K562 (cell line): ENCODE results near the gene CUL2. TPM values are rescaled to one million over a fixed set of nuclear protein-coding genes. Genes with fewer than 3 reads are reported as not detected.

ENCODE experiments used
- AFF1 ChIP-seq, 2 experiments: fragments of 450-650 bp; IDR thresholded peaks; 2 replicates each; pipeline ENCODE4 v1.6.1; 2018; ENCODE audit warnings: mild to moderate bottlenecking in 2 of 2, low read depth in 1 of 2; ENCODE audit not compliant: partially characterized antibody in 2 of 2
- ATF4 ChIP-seq: fragments of 450-650 bp; formaldehyde crosslinking; IDR thresholded peaks from 2 replicates; pipeline ENCODE4 v1.4.0; 2022; ENCODE audit warnings: mild to moderate bottlenecking, moderate library complexity
- ATF6 ChIP-seq: sonication (generic); formaldehyde crosslinking; IDR thresholded peaks from 2 replicates; pipeline ENCODE4 v1.4.0; 2020; ENCODE audit warnings: mild to moderate bottlenecking, missing genetic modification reagents
- C11orf30 ChIP-seq: fragments of 450-650 bp; IDR thresholded peaks from 2 replicates; pipeline ENCODE4 v1.6.1; 2016; ENCODE audit warnings: low read depth, mild to moderate bottlenecking
- CTCF ChIP-seq, 3 experiments: IDR thresholded peaks in 2 of 3; conservative IDR thresholded peaks in 1 of 3; 2 replicates each; pipeline ENCODE4 v1.5.1; 2011 to 2012; ENCODE audit warnings: low read length in 3 of 3, mild to moderate bottlenecking in 3 of 3, control low read depth in 2 of 3, improper control_type of control experiment in 1 of 3, inconsistent platforms in 1 of 3, low read depth in 1 of 3, mixed read lengths in 1 of 3, moderate library complexity in 1 of 3; ENCODE audit not compliant: insufficient read depth in 2 of 3
- ELF1 ChIP-seq: fragments of 200-800 bp; sonication (Bioruptor generic); IDR thresholded peaks from 2 replicates; pipeline ENCODE4 v1.6.1; 2016; ENCODE audit warnings: missing genetic modification characterization, missing compliant biosample characterization
- ESRRA ChIP-seq: fragments of 450-650 bp; IDR thresholded peaks from 2 replicates; pipeline ENCODE4 v1.6.1; 2014; ENCODE audit warnings: low read depth, mild to moderate bottlenecking, moderate library complexity, borderline replicate concordance
- GABPB1 ChIP-seq: sonication (generic); formaldehyde crosslinking; IDR thresholded peaks from 2 replicates; pipeline ENCODE4 v1.8.0; 2022; ENCODE audit warnings: mild to moderate bottlenecking, missing genetic modification reagents
- HLTF ChIP-seq: fragments of 450-650 bp; IDR thresholded peaks from 2 replicates; pipeline ENCODE4 v1.6.1; 2016
- KDM2B ChIP-seq: fragments of 250-450 bp; sonication (Bioruptor Pico); IDR thresholded peaks from 2 replicates; pipeline ENCODE4 v1.8.0; 2021; ENCODE audit warnings: mild to moderate bottlenecking, moderate library complexity
- KDM4B ChIP-seq, 2 experiments: fragments of 450-650 bp in 1 of 2; sonication (generic) in 1 of 2; IDR thresholded peaks; 2 replicates each; pipeline ENCODE4 v1.6.1; 2016 to 2017; ENCODE audit warnings: borderline replicate concordance in 2 of 2, antibody characterized with exemption in 1 of 2, low read depth in 1 of 2, mild to moderate bottlenecking in 1 of 2
- MEF2D ChIP-seq: conservative IDR thresholded peaks from 2 replicates; pipeline ENCODE4 v1.6.1; 2016; ENCODE audit warnings: low read depth, missing genetic modification characterization, missing compliant biosample characterization
- PML ChIP-seq: IDR thresholded peaks from 2 replicates; pipeline ENCODE4 v1.6.1; 2012; ENCODE audit warnings: low read length, inconsistent platforms
- RCOR1 ChIP-seq, 2 experiments: IDR thresholded peaks; 2 replicates each; pipeline ENCODE4 v1.6.1; 2012; ENCODE audit warnings: low read depth in 2 of 2, low read length in 2 of 2, borderline replicate concordance in 1 of 2, improper control_type of control experiment in 1 of 2
- TAF9B ChIP-seq: fragments of 450-650 bp; IDR thresholded peaks from 2 replicates; pipeline ENCODE4 v1.6.1; 2018; ENCODE audit warnings: mild to moderate bottlenecking; ENCODE audit not compliant: partially characterized antibody
- ZEB2 ChIP-seq: fragments of 450-650 bp; IDR thresholded peaks from 2 replicates; pipeline ENCODE4 v1.6.1; 2016
- ZNF24 ChIP-seq: fragments of 450-650 bp; IDR thresholded peaks from 2 replicates; pipeline ENCODE4 v1.6.1; 2016
- ZNF280B ChIP-seq: fragments of 250-450 bp; sonication (Bioruptor Pico); IDR thresholded peaks from 2 replicates; pipeline ENCODE4 v1.5.1; 2021; ENCODE audit warnings: mild to moderate bottlenecking
- ZNF77 ChIP-seq: fragments of 250-450 bp; sonication (Bioruptor Pico); IDR thresholded peaks from 2 replicates; pipeline ENCODE4 v1.5.0; 2020
- polyA plus RNA-seq, 8 experiments: library from polyadenylated mRNA; depleted of rRNA in 4 of 8; stranded (reverse) in 5 of 8; unstranded in 3 of 8; fragments of >200 nt; fragmentation: Nextera tagmentation in 2 of 8; fragmentation: Illumina TruSeq in 1 of 8; extraction: Ambion mirVana in 2 of 8; extraction: Trizol in 1 of 8; gene quantifications; 2 replicates each; pipeline versions ENCODE4 v1.2.1 to v1.2.3, GENCODE V29; 2011 to 2014; ENCODE audit warnings: inconsistent platforms in 1 of 8, missing spikeins in 1 of 8
- total RNA-seq, 7 experiments: library from RNA; depleted of rRNA in 6 of 7; stranded (reverse); fragments of >200 nt in 6 of 7; fragmentation: Illumina TruSeq in 2 of 7; extraction: Trizol in 2 of 7; gene quantifications; 2 replicates each; pipeline versions ENCODE4 v1.2.1 to v1.2.3, GENCODE V29; 2011 to 2021; ENCODE audit warnings: low replicate concordance in 1 of 7

CUL2 gene
- total and polyA plus RNA-seq, 9 of the 15 experiments (the other 6 are each of a cell fraction or from before 2014, with no cell fraction given): 17.3 to 46.3 (median 41.2) TPM

GRCh38 chr10:34994565-34995142 lies 95.5 kb downstream of the CUL2 start (continued):
- TF ChIP-seq AFF1 (IDR thresholded peaks at IDR 0.05; ENCODE audit: low read depth in 1 of 2, partially characterized antibody in 2 of 2): no peak
- TF ChIP-seq GABPB1 (CRISPR knock-in tag): no peak
- peak in 1 of 2 experiments; percentile 26; a peak in 1 of 4 replicates for TF ChIP-seq RCOR1 (IDR thresholded peaks at IDR 0.05; ENCODE audit: borderline replicate concordance in 1 of 2, low read depth in 2 of 2, low read length in 2 of 2)
- TF ChIP-seq MEF2D (tag): no peak
- TF ChIP-seq TAF9B: no peak
- TF ChIP-seq HLTF: no peak
- TF ChIP-seq ESRRA: peak; percentile 44; the same call in 1 of the 2 replicates
- no peak for TF ChIP-seq KDM2B (CRISPR knock-in tag)
- TF ChIP-seq ATF4 (CRISPR knock-in tag): no peak
- peak; percentile 91 for TF ChIP-seq ZEB2
- TF ChIP-seq PML: no peak
- TF ChIP-seq C11orf30: no peak
- no peak for TF ChIP-seq ELF1 (tag)
- no peak for TF ChIP-seq ZNF24
- TF ChIP-seq KDM4B (IDR thresholded peaks at IDR 0.05; ENCODE audit: borderline replicate concordance in 2 of 2, low read depth in 1 of 2): no peak
- TF ChIP-seq ZNF280B: no peak
- TF ChIP-seq CTCF (IDR thresholded peaks at IDR 0.05 in 2 of 3, conservative IDR thresholded peaks at IDR 0.05 in 1 of 3; ENCODE audit: insufficient read depth in 2 of 3, low read depth in 1 of 3, low read length in 3 of 3): peak; percentile 81 to 88 (median 82)
- TF ChIP-seq ZNF77 (CRISPR knock-in tag): no peak
- TF ChIP-seq ATF6 (CRISPR knock-in tag): no peak
